Stomach (tissue), 9 donors: Measurements from ENCODE around the gene TXNDC11. TPM values are rescaled to one million over a fixed set of nuclear protein-coding genes. Genes with fewer than 3 reads are reported as not detected.

Source experiments
- DNase-seq, 2 donors: peaks; one replicate each; pipeline versions ENCODE4 v3.0.0 to v3.0.0-alpha.2; 2013 to 2019
- H3K27ac ChIP-seq, 5 donors: fragments of 200-600 bp in 4 of 5; sonication (generic) in 4 of 5; one replicate each; pipeline ENCODE4 v1.5.1; 2013 to 2019; ENCODE audit warnings: mild to moderate bottlenecking in 1 of 5, moderate library complexity in 1 of 5
- H3K27me3 ChIP-seq, 3 donors: fragments of 200-600 bp; sonication (generic); one replicate each; pipeline ENCODE4 v1.5.1; 2017 to 2019; ENCODE audit warnings: mixed run types in 1 of 3
- H3K36me3 ChIP-seq, 4 donors: fragments of 200-600 bp; sonication (generic); 1 replicate in 3 of 4; 2 replicates in 1 of 4; pipeline ENCODE4 v1.5.1; 2016 to 2019
- H3K4me1 ChIP-seq, 4 donors: fragments of 200-600 bp; sonication (generic); one replicate each; pipeline ENCODE4 v1.5.1; 2016 to 2019
- H3K4me3 ChIP-seq, 4 donors: fragments of 200-600 bp; sonication (generic) in 3 of 4; one replicate each; pipeline ENCODE4 v1.5.1; 2016 to 2019; ENCODE audit warnings: mild to moderate bottlenecking in 1 of 4
- H3K9me3 ChIP-seq, 4 donors: fragments of 200-600 bp; sonication (generic); one replicate each; pipeline ENCODE4 v1.5.1; 2016 to 2019
- EP300 ChIP-seq: sonication (generic); formaldehyde crosslinking; IDR thresholded peaks from one replicate; pipeline ENCODE4 v1.6.1; 2017; ENCODE audit warnings: antibody characterized with exemption
- POLR2A ChIP-seq, 4 donors: fragments of 450-650 bp; IDR thresholded peaks; one replicate each; pipeline ENCODE4 v1.6.1; 2016; ENCODE audit warnings: antibody characterized with exemption in 4 of 4, control low read depth in 2 of 4, mild to moderate bottlenecking in 1 of 4, moderate library complexity in 1 of 4
- POLR2AphosphoS5 ChIP-seq, 3 donors: sonication (generic); formaldehyde crosslinking; IDR thresholded peaks; one replicate each; pipeline ENCODE4 v1.6.1; 2016; ENCODE audit warnings: antibody characterized with exemption in 3 of 3
- WGBS, 5 donors: extraction: QIAGEN DNeasy Blood & Tissue Kit in 3 of 5; methylation state at CpG; one replicate each; pipeline versions ENCODE4 v1.1.5 to v1.1.7; 2013 to 2018; 5-methylcytosine and 5-hydroxymethylcytosine counted together
- intact Hi-C: fragments of 100-400 bp; cut with DNase I; formaldehyde crosslinking; loops from one replicate; pipeline ENCODE4 v1.15.1; 2023; ENCODE audit warnings: low total_unique reads
- polyA plus RNA-seq, 3 donors: library from polyadenylated mRNA; stranded (reverse); fragments of 200-250 nt; gene quantifications; one replicate each; pipeline ENCODE4 v1.2.3, GENCODE V29; 2013
- total RNA-seq, 5 donors: library from RNA; depleted of rRNA; stranded (reverse); fragments of >200 nt; gene quantifications; one replicate each; pipeline versions ENCODE4 v1.1.0 to v1.2.3, GENCODE V29; 2014 to 2016
- TF ChIP-seq, protein P1 (sequence below), 7 experiments: fragments of 450-650 bp in 4 of 7; fragments of 200-600 bp in 3 of 7; sonication (generic) in 3 of 7; IDR thresholded peaks; one replicate each; pipeline ENCODE4 v1.5.1; 2016 to 2019; ENCODE audit warnings: antibody characterized with exemption in 7 of 7, control low read depth in 2 of 7, mild to moderate bottlenecking in 1 of 7
- donor health status: healthy with polysubstance abuse.
- donor health status: Bipolar disorder and iron deficiency.
- donor health status: healthy.

Gene TXNDC11
- total and polyA plus RNA-seq, 8 donors, result 24.1 to 72.9 (median 42.1) TPM

DNA sequence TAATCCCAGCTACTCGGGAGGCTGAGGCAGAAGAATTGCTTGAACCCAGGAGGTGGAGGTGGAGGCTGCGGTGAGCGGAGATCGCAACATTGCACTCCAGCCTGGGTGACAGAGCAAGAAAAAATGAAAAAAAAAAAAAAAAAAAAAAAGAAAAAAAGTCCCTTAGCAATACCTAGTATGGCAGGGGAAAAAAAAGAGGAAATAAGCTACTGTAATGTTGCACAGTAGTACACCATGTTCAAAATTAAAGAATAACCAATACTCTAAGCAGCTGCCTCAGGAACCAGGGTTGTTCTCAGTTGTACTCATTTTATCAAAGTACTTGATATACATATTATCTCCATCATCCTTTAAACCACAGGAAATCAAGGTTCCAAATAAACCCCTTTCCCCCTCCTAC is 17.3 kb upstream of the TXNDC11 start:
- 61 to 79% (median 68%) methylated on average over 4 of the region's 4 CpGs for WGBS, 5 donors
- H3K27ac ChIP-seq, result peak overlapping the region in 3 of 5 donors; percentile 57 to 77 (median 61)
- intact Hi-C loops, result no loop called here
- DNase-seq, result no peak
- TF ChIP-seq, protein P1, sequence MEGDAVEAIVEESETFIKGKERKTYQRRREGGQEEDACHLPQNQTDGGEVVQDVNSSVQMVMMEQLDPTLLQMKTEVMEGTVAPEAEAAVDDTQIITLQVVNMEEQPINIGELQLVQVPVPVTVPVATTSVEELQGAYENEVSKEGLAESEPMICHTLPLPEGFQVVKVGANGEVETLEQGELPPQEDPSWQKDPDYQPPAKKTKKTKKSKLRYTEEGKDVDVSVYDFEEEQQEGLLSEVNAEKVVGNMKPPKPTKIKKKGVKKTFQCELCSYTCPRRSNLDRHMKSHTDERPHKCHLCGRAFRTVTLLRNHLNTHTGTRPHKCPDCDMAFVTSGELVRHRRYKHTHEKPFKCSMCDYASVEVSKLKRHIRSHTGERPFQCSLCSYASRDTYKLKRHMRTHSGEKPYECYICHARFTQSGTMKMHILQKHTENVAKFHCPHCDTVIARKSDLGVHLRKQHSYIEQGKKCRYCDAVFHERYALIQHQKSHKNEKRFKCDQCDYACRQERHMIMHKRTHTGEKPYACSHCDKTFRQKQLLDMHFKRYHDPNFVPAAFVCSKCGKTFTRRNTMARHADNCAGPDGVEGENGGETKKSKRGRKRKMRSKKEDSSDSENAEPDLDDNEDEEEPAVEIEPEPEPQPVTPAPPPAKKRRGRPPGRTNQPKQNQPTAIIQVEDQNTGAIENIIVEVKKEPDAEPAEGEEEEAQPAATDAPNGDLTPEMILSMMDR (IDR thresholded peaks at IDR 0.05), result no peak
- TF ChIP-seq POLR2AphosphoS5 (IDR thresholded peaks at IDR 0.05) (no peak), POLR2A (IDR thresholded peaks at IDR 0.05) (no peak), EP300 (no peak)
- H3K27me3 ChIP-seq, result no peaks in the 10 kb centered on the region
- no peaks in the 10 kb centered on the region for H3K9me3 ChIP-seq
- peaks cover 19 to 38% (median 26%) of the 10 kb centered on the region in 4 donors for H3K4me1 ChIP-seq
- peaks cover 51 to 96% (median 94%) of the 10 kb centered on the region in 4 donors for H3K36me3 ChIP-seq
- H3K4me3 ChIP-seq, result no peak overlapping the region

GRCh38 chr16:11759163-11759834 is 16.6 kb upstream of the TXNDC11 start:
- TF ChIP-seq POLR2AphosphoS5 (IDR thresholded peaks at IDR 0.05), result peak in 2 of 3 donors; percentile 43 to 55
- TF ChIP-seq EP300, result no peak
- Histone ChIP-seq H3K9me3 (no peaks in the 10 kb centered on the region), H3K27ac (peak overlapping the region; percentile 57 to 77 (median 73)), H3K36me3 (peaks cover 46 to 96% (median 94%) of the 10 kb centered on the region in 4 donors), H3K4me3 (no peak overlapping the region), H3K27me3 (no peaks in the 10 kb centered on the region), H3K4me1 (peaks cover 19 to 40% (median 27%) of the 10 kb centered on the region in 4 donors)
- intact Hi-C loops, result no loop called here
- DNase-seq, result peak; percentile 89 to 90
- WGBS, 5 donors, result 36 to 63% (median 45%) methylated on average over 9 of the region's 9 CpGs

GRCh38 chr16:11757671-11758545 is 15.3 kb upstream of the TXNDC11 start:
- Histone ChIP-seq H3K27me3 (no peaks in the 10 kb centered on the region), H3K36me3 (peaks cover 44 to 96% (median 95%) of the 10 kb centered on the region in 4 donors), H3K9me3 (no peaks in the 10 kb centered on the region), H3K4me1 (peaks cover 19 to 46% (median 35%) of the 10 kb centered on the region in 4 donors), H3K27ac (peak overlapping the region; percentile 57 to 77 (median 73)), H3K4me3 (no peak overlapping the region)
- DNase-seq, result peak in 1 of 2 donors; percentile 76
- intact Hi-C loops, result no loop called here
- 25 to 42% (median 36%) methylated on average over 10 of the region's 10 CpGs for WGBS, 5 donors
- TF ChIP-seq POLR2A (IDR thresholded peaks at IDR 0.05), result no peak
- peak in 2 of 3 donors; percentile 40 to 51 for TF ChIP-seq POLR2AphosphoS5 (IDR thresholded peaks at IDR 0.05)
- no peak for TF ChIP-seq EP300
- TF ChIP-seq, protein P1 (IDR thresholded peaks at IDR 0.05), result no peak

DNA sequence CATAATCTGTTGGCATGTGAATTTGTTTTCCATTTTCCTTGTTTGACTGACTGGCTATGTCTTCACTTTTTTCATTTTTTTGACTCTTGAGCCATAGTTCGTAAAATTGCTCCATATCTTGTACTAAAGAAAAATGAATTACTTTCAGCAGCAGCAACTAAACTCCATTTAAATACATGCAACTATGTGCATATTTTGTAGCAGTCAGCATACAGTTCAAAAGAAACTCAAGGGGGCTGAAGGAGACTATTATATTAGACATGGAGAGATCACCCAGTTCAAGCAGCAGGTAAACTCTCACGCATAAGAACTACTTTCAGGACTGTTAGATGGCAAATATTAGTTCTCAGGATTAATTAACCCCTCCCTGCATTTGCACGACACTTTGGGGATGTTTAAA is 13.6 kb upstream of the TXNDC11 start:
- intact Hi-C loops, result no loop called here
- Histone ChIP-seq H3K27ac (no peak overlapping the region), H3K27me3 (no peaks in the 10 kb centered on the region), H3K4me3 (no peak overlapping the region), H3K4me1 (peaks cover 19 to 47% (median 36%) of the 10 kb centered on the region in 4 donors), H3K36me3 (peaks cover 48 to 96% (median 95%) of the 10 kb centered on the region in 4 donors), H3K9me3 (no peaks in the 10 kb centered on the region)
- WGBS, 5 donors, result 57 to 82% (median 73%) methylated on average over 3 of the region's 3 CpGs
- no peak for DNase-seq
- no peak for TF ChIP-seq EP300

DNA sequence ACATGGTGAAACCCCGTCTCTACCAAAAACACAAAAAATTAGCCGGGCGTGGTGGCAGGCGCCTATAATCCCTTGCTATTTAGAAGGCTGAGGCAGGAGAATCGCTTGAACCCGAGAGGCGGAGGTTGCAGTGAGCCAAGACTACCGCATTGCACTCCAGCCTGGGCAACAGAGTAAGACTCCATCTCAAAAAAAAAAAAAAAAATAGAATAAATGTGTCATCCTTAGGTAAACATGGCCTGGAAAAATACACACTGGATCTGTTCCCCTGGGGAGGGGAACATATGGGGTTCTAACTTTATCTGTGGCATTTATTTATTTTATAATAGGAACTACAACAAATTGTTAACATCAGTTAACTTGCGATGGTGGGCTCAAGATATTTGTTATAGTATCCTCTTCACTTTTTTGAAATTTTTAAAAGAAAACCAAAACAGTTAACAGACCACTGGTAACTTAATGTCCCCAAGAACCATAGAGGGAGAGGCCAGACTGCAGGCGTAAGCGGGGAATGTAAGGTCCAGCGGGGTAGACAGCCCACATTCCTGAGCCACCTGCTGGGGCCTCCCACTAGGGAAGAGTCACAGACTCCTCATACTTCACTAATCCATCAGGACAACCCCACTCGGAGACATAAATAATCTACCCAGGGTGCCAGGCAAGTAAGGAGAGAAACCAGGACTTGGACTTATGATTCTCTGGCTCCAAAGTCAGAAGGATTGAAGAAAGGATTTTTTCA is 12.5 kb upstream of the TXNDC11 start:
- peaks cover 19 to 45% (median 36%) of the 10 kb centered on the region in 4 donors for H3K4me1 ChIP-seq
- TF ChIP-seq EP300 (no peak), POLR2AphosphoS5 (IDR thresholded peaks at IDR 0.05) (no peak)
- no peak for DNase-seq
- H3K27ac ChIP-seq, result peak overlapping the region in 1 of 5 donors; percentile 16
- no peak overlapping the region for H3K4me3 ChIP-seq
- no peaks in the 10 kb centered on the region for H3K27me3 ChIP-seq
- peaks cover 48 to 96% (median 95%) of the 10 kb centered on the region in 4 donors for H3K36me3 ChIP-seq
- H3K9me3 ChIP-seq, result no peaks in the 10 kb centered on the region
- 88 to 95% (median 93%) methylated on average over 13 of the region's 13 CpGs for WGBS, 5 donors
- intact Hi-C loops, result no loop called here
